ENCODE data around the gene PCGF1. TPM values are rescaled to one million over a fixed set of nuclear protein-coding genes. Genes with fewer than 3 reads are reported as not detected.

PCGF1 gene
- total and polyA plus RNA-seq, 2 of the 13 experiments (the other 11 are each of a cell fraction or from before 2014, with no cell fraction given), result 20.4 to 22.6 TPM

DNA sequence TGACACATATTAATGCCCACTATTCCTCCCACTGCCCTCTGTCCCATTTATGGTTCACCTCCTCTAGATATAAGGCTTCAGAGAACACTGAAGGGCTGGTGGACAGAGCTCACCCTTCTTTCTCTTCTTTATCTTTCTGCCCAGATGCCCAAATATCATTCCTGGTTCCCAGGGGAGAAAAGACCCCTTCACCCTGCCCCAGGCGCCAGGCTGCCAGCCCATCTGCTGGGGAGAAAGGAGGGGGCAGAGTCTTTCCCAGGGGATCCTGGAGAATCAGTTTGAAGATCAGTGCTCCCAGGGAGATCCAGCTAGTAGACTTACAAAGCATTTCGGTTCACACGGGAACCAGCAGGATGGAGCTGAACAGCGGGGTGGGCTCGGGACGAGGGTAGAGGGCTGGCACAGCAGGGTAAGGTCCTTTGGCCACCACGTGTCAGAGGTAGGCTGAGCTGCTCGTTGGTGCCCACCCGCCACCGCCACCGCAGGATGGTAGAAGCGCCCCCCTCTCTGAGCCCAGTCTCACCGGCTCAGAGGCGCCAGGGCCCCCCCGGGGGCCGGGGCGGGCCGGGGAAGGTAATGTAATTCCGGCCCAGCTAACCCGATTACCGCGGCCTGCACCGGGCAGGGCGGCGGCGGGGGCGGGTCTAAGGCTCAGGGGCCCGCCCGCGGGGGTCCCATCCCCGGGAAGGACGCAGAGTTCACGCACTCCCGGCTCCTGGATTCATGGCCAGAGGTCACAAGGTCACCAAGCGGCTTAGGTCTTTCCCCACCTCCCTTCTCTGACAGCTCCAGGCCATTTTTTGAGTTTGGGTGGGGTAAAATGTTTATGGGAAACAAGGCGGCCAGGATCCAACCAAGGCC, 5.5 kb upstream of the PCGF1 start (continued):
- TF ChIP-seq TP53 (CRISPR knock-in tag; conservative IDR thresholded peaks at IDR 0.05) (no peak), ZNF652 (CRISPR knock-in tag; IDR thresholded peaks at IDR 0.05; ENCODE audit: borderline replicate concordance, low read depth) (no peak), ZFP62 (CRISPR knock-in tag; IDR thresholded peaks at IDR 0.05) (no peak), CENPBD1 (CRISPR knock-in tag; IDR thresholded peaks at IDR 0.05; ENCODE audit: borderline replicate concordance, low read depth) (no peak), MIER3 (CRISPR knock-in tag; IDR thresholded peaks at IDR 0.05; ENCODE audit: borderline replicate concordance) (peak; percentile 21; the same call in 1 of the 2 replicates), ZMYM2 (CRISPR knock-in tag; IDR thresholded peaks at IDR 0.05) (no peak), ELF4 (CRISPR knock-in tag; IDR thresholded peaks at IDR 0.05; ENCODE audit: borderline replicate concordance) (no peak), KAT2B (IDR thresholded peaks at IDR 0.05; ENCODE audit: borderline replicate concordance, low read depth, low read length) (no peak), RBFOX2 (IDR thresholded peaks at IDR 0.05; ENCODE audit: low read depth, low read length) (peak; percentile 64), EZH2 (conservative IDR thresholded peaks at IDR 0.05; ENCODE audit: low read depth, low read length) (no peak), SIX1 (CRISPR knock-in tag; IDR thresholded peaks at IDR 0.05; ENCODE audit: borderline replicate concordance) (no peak), YEATS2 (CRISPR knock-in tag; IDR thresholded peaks at IDR 0.05; ENCODE audit: borderline replicate concordance) (peak; percentile 17; the same call in 1 of the 2 replicates), PHF21A (CRISPR knock-in tag; IDR thresholded peaks at IDR 0.05) (peak; percentile 37; the same call in 1 of the 2 replicates), ZNF75D (CRISPR knock-in tag; IDR thresholded peaks at IDR 0.05; ENCODE audit: borderline replicate concordance) (no peak), ZSCAN31 (CRISPR knock-in tag; IDR thresholded peaks at IDR 0.05; ENCODE audit: low read depth) (no peak), DNMT3B (CRISPR knock-in tag; conservative IDR thresholded peaks at IDR 0.05) (no peak), PBX2 (CRISPR knock-in tag; IDR thresholded peaks at IDR 0.05) (no peak), CREB1 (IDR thresholded peaks at IDR 0.05) (no peak), CREB1 (CRISPR knock-in tag; IDR thresholded peaks at IDR 0.05) (no peak), PAWR (CRISPR knock-in tag; IDR thresholded peaks at IDR 0.05; ENCODE audit: borderline replicate concordance) (no peak), ZNF263 (CRISPR knock-in tag; IDR thresholded peaks at IDR 0.05) (peak; percentile 27; the same call in 1 of the 2 replicates), SKIL (CRISPR knock-in tag; IDR thresholded peaks at IDR 0.05; ENCODE audit: borderline replicate concordance) (no peak; the same call in 1 of the 2 replicates)
- TF ChIP-seq, protein P1, sequence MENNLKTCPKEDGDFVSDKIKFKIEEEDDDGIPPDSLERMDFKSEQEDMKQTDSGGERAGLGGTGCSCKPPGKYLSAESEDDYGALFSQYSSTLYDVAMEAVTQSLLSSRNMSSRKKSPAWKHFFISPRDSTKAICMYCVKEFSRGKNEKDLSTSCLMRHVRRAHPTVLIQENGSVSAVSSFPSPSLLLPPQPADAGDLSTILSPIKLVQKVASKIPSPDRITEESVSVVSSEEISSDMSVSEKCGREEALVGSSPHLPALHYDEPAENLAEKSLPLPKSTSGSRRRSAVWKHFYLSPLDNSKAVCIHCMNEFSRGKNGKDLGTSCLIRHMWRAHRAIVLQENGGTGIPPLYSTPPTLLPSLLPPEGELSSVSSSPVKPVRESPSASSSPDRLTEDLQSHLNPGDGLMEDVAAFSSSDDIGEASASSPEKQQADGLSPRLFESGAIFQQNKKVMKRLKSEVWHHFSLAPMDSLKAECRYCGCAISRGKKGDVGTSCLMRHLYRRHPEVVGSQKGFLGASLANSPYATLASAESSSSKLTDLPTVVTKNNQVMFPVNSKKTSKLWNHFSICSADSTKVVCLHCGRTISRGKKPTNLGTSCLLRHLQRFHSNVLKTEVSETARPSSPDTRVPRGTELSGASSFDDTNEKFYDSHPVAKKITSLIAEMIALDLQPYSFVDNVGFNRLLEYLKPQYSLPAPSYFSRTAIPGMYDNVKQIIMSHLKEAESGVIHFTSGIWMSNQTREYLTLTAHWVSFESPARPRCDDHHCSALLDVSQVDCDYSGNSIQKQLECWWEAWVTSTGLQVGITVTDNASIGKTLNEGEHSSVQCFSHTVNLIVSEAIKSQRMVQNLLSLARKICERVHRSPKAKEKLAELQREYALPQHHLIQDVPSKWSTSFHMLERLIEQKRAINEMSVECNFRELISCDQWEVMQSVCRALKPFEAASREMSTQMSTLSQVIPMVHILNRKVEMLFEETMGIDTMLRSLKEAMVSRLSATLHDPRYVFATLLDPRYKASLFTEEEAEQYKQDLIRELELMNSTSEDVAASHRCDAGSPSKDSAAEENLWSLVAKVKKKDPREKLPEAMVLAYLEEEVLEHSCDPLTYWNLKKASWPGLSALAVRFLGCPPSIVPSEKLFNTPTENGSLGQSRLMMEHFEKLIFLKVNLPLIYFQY (CRISPR knock-in tag; IDR thresholded peaks at IDR 0.05; ENCODE audit: borderline replicate concordance), result peak; percentile 65; the same call in 1 of the 2 replicates
